SH-SY5Y (cell line): ENCODE results near the gene LGALS9.

ENCODE experiments used
- GATA2 ChIP-seq: IDR thresholded peaks from 2 replicates; pipeline ENCODE4 v1.6.1; 2011; ENCODE audit warnings: mild to moderate bottlenecking, low read depth, low read length
- GATA3 ChIP-seq: IDR thresholded peaks from 2 replicates; pipeline ENCODE4 v1.6.1; 2011; ENCODE audit warnings: low read depth, mild to moderate bottlenecking, low read length, moderate library complexity

Gene LGALS9

GRCh38 chr17:27598337-27599050 lies 32.5 kb upstream of the LGALS9 start:
- TF ChIP-seq GATA3 (no peak), GATA2 (no peak)

GRCh38 chr17:27600471-27600870 lies 30.5 kb upstream of the LGALS9 start:
- TF ChIP-seq GATA3 (no peak), GATA2 (no peak)

- TF ChIP-seq GATA3 (no peak), GATA2 (no peak)
Measured at GRCh38 chr17:27601069-27601974, 29.7 kb upstream of the LGALS9 start.

GRCh38 chr17:27601975-27602302 lies 29.0 kb upstream of the LGALS9 start:
- TF ChIP-seq GATA3 (no peak), GATA2 (no peak)

- TF ChIP-seq GATA2: no peak
- no peak for TF ChIP-seq GATA3
Measured at GRCh38 chr17:27602721-27603420, 28.1 kb upstream of the LGALS9 start.

GRCh38 chr17:27603421-27603770 lies 27.6 kb upstream of the LGALS9 start:
- TF ChIP-seq GATA3 (no peak), GATA2 (no peak)

- TF ChIP-seq GATA2 (no peak), GATA3 (no peak)
Measured at GRCh38 chr17:27603880-27604794, 26.9 kb upstream of the LGALS9 start.

GRCh38 chr17:27605409-27605808 lies 25.6 kb upstream of the LGALS9 start:
- TF ChIP-seq GATA3 (no peak), GATA2 (no peak)

GRCh38 chr17:27607521-27608091 lies 23.4 kb upstream of the LGALS9 start:
- TF ChIP-seq GATA3 (no peak), GATA2 (no peak)

- TF ChIP-seq GATA2 (no peak), GATA3 (no peak)
Measured at GRCh38 chr17:27608328-27609230, 22.4 kb upstream of the LGALS9 start.

GRCh38 chr17:27609611-27610303 lies 21.2 kb upstream of the LGALS9 start:
- TF ChIP-seq GATA3 (no peak), GATA2 (no peak)

GRCh38 chr17:27610304-27610677 lies 20.7 kb upstream of the LGALS9 start:
- TF ChIP-seq GATA2: no peak
- no peak for TF ChIP-seq GATA3
